GM19099 (cell line): ENCODE measurements around the gene FAM200B.

Source experiments
- POLR2A ChIP-seq: IDR thresholded peaks from 3 replicates; pipeline ENCODE4 v1.6.1; 2011; ENCODE audit warnings: low read depth; ENCODE audit not compliant: insufficient read length; ENCODE audit errors: extremely low read depth

FAM200B gene

GRCh38 chr4:15681067-15681371 lies 608 bp upstream of the FAM200B start:
- TF ChIP-seq POLR2A: no peak

DNA sequence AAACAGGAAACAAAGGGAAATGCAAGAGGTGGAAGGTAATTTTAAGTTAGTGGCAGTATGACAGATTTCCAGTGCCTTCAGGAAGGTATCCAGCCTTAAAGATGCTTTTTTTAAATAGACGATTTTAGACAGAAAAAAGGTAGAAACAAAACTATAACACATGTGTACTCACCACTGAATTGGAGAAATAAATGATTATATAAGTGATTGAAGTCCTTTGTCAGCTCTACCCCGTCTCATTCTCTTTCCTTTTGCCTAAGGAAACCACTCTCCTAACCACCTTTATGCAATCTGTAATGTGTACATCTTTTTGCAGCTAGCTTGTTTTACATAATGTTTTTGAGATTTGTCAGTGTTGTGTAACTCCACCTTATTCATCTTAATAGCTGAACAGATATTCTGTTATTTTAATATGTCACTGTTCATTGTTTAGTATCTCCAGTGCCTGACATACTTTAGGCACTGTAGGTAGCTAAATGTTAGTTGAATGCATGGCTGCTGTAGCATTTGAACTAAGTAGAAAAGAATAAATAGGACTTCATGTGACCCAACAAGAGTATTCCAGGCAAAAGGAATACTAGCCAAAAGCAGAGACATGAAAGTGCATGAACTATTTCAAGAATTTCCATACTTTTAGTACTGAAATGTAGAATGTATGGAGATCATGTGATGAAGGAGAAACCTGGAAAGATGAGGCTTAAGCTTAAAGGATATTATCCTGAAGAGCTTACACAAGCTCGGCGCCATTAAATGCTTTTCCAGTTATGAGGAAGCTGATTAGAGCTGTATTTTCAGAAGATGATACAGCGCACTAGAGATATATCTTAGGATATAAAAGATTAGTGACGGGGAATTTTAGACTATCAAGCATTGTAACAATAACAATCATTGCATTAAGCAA lies 865 bp downstream of the FAM200B start:
- no peak for TF ChIP-seq POLR2A

DNA sequence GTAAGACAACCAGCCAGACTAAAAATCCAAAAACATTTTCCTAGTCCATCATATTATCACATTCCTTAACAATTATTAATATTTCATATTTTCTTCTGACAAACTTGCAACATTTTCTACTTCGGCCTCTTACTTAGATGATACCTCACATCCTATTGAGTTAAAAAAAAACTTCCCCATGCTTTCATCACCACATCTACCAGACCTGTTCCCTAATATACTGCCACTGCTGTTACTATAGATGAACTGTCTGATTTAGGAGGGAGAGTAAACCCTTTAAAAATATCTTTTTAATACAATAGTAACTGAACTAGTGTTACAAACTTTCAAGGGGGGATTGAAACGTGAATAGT lies 1.5 kb downstream of the FAM200B start:
- TF ChIP-seq POLR2A: no peak

DNA sequence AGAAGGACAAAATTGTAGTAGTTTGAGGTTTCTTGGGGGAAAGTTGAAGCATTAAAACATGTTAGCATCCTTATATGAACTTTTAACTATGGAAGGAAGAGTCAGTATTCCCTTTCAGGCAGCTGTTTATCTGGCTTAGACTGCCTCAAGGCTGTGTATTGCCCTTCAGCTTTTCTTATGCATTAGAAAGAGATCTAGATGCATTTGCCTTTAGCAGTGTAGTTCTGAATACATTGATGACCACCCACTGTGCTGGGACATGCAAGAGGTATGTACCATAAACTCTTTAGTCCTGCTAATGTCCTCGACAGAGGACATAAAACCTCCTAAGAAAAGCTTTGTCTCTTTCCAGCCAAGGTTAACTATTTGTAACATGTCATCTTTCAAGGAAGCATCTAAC lies 2.9 kb downstream of the FAM200B start:
- TF ChIP-seq POLR2A: no peak

- no peak for TF ChIP-seq POLR2A
These were observed 6.4 kb downstream of the FAM200B start for GRCh38 chr4:15688051-15688450.

DNA sequence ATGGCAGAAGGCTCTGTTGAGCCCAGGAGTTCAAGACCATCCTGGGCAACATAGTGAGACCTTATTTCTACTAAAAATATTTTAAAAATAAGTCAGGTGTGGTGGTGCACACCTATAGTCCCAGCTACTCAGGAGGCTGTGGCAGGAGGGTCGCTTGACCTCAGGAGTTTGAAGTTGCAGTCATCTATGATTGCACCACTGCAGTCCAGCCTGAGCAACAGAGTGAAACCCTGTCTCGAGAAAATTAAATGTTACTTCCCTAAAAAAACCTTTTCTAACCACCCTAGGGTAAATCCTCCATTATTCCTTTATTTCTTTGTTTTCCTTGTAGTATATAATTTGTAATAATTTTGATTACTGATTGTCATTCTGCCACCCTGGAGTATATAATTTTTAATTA lies 7.9 kb downstream of the FAM200B start:
- TF ChIP-seq POLR2A: no peak

GRCh38 chr4:15690020-15690809 lies 8.6 kb downstream of the FAM200B start:
- TF ChIP-seq POLR2A: no peak

DNA sequence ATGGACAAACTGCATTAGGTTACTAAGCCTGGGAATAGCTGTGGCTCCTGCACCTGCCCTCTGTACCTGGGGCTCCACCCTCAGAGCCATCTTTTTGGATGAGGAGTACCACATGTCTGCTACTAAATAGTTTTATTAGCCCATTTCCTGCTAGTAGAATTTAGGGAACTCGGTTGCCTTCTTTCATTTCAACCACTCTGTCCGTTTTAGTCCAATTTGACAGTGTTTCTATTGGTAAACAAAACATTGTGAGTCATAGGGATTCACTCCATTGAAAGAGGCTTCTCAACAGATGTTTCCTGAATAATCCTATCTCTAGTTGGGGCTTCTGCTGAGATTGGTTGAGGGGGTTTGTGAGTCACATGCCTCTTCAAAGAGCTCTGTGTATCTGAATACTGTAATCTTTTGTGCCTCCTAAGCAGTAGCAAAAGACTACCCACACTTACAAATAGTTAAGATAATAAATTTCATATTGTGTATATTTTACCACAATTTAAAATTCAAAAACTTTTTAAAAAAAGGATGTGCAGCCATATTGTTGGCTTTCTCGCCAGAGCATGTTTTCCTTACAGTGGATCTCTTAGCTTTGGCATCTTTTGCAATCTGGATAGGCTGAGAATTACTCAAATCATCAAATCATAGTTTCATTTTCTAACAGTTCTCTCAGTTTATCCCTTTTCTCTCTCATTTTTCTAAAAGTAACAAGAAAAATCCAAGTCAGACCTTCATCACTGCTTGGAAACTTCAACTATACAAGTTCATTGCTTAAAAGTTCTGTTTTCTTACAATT lies 9.9 kb downstream of the FAM200B start:
- no peak for TF ChIP-seq POLR2A

GRCh38 chr4:15692602-15693001 lies 11.0 kb downstream of the FAM200B start:
- TF ChIP-seq POLR2A: no peak

GRCh38 chr4:15694431-15694830 lies 12.8 kb downstream of the FAM200B start:
- TF ChIP-seq POLR2A: no peak

GRCh38 chr4:15695240-15695699 lies 13.6 kb downstream of the FAM200B start:
- TF ChIP-seq POLR2A: no peak

- no peak for TF ChIP-seq POLR2A
These were observed 14.1 kb downstream of the FAM200B start for GRCh38 chr4:15695729-15696128.

DNA sequence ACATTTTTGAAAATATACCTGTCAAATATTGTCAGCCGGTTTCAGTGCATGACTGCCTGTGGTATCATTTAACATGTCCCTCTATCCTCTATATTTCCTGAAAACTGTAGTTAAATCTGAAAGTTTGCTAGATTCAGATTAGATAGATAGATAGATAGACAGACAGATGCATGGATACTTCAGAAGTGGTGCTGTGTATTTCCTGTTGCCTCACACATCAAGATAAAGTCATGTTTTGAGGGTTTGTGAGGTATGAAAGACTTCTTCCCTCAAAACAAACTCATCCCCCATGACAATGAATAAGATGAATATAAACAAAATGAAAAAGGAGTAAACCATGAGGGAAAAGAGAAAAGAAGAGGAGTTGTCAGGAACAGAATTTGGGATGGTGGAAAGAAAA lies 15.2 kb downstream of the FAM200B start:
- no peak for TF ChIP-seq POLR2A

- no peak for TF ChIP-seq POLR2A
These were observed 21.3 kb downstream of the FAM200B start, which contains the start of gene BST1 for GRCh38 chr4:15702941-15703403. Gene BST1 (plus strand): TSS chr4:15703065. CDS start chr4:15703145, 80 bp downstream.

- no peak for TF ChIP-seq POLR2A
These were observed 21.8 kb downstream of the FAM200B start for GRCh38 chr4:15703439-15703838.
